Measurements from ENCODE around the gene DOLK. TPM values are rescaled to one million over a fixed set of nuclear protein-coding genes. Genes with fewer than 3 reads are reported as not detected.

Gene DOLK
- polyA plus RNA-seq, 1 donor from 2014 or later, result 11.3 TPM

DNA sequence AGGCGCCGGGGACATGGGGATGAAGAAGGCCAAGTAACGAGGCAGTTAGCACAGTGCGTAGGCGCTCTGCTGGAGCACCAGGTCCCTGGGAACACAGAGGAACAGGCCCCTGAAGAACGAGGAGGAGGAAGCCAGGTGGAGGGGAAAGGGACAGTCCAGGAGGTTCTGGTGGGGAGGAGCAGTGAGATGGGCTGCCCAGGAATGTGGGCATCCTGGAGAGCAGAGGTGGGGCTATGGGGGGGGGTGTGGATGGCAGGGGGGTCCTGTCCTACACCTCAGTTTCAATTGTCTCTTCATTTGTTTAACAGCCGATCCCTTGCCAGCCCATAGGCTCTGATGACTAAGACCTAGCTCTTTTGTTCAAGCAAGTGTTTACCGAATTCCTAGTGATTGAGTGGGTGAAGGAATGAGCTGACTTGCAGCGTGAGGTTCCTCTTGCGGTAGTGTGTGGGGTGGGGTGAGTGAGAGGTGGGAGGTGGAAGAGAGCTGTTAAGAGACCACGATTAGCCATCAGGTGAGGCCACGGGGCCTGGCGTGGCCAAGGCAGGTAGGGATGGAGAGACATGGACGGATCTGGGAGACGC lies 35.0 kb downstream of the DOLK start:
- Histone ChIP-seq H3K4me2 (ENCODE audit: low read length) (no peak overlapping the region), H2AFZ (ENCODE audit: low read depth, low read length) (no peak overlapping the region), H3K79me2 (replicated peaks; ENCODE audit: insufficient read depth, low read length) (peaks cover 4% of the 10 kb centered on the region)

DNA sequence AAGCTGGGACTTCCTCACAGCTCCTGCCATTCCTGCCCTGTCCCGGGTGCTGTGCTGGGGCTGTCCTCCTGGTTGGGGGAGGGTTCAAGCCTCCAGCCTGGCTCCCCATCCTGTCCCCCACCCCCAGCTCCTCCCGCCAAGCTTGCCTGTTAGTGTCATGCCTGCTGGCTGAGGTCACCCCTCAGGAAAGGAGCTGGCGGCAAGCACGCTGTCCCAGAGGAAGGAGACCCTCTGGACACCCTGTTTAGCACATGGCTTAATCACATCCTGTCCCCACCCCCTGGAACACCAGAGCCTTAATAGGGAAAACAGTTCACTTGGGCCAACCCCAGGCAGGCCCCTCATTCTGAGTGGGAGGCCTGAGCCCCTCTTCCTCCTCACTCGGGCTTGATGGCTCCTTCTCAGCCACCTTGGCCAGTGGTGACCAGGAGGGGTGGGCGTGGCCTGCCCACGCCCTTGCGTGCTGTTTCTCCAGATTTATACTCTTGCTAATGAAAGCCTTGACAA lies 35.8 kb downstream of the DOLK start:
- no peak overlapping the region for H3K27ac ChIP-seq (ENCODE audit: low read length)
- TF ChIP-seq, protein P1, sequence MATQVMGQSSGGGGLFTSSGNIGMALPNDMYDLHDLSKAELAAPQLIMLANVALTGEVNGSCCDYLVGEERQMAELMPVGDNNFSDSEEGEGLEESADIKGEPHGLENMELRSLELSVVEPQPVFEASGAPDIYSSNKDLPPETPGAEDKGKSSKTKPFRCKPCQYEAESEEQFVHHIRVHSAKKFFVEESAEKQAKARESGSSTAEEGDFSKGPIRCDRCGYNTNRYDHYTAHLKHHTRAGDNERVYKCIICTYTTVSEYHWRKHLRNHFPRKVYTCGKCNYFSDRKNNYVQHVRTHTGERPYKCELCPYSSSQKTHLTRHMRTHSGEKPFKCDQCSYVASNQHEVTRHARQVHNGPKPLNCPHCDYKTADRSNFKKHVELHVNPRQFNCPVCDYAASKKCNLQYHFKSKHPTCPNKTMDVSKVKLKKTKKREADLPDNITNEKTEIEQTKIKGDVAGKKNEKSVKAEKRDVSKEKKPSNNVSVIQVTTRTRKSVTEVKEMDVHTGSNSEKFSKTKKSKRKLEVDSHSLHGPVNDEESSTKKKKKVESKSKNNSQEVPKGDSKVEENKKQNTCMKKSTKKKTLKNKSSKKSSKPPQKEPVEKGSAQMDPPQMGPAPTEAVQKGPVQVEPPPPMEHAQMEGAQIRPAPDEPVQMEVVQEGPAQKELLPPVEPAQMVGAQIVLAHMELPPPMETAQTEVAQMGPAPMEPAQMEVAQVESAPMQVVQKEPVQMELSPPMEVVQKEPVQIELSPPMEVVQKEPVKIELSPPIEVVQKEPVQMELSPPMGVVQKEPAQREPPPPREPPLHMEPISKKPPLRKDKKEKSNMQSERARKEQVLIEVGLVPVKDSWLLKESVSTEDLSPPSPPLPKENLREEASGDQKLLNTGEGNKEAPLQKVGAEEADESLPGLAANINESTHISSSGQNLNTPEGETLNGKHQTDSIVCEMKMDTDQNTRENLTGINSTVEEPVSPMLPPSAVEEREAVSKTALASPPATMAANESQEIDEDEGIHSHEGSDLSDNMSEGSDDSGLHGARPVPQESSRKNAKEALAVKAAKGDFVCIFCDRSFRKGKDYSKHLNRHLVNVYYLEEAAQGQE (IDR thresholded peaks at IDR 0.05; ENCODE audit: borderline replicate concordance), result no peak
- TF ChIP-seq, protein P2, sequence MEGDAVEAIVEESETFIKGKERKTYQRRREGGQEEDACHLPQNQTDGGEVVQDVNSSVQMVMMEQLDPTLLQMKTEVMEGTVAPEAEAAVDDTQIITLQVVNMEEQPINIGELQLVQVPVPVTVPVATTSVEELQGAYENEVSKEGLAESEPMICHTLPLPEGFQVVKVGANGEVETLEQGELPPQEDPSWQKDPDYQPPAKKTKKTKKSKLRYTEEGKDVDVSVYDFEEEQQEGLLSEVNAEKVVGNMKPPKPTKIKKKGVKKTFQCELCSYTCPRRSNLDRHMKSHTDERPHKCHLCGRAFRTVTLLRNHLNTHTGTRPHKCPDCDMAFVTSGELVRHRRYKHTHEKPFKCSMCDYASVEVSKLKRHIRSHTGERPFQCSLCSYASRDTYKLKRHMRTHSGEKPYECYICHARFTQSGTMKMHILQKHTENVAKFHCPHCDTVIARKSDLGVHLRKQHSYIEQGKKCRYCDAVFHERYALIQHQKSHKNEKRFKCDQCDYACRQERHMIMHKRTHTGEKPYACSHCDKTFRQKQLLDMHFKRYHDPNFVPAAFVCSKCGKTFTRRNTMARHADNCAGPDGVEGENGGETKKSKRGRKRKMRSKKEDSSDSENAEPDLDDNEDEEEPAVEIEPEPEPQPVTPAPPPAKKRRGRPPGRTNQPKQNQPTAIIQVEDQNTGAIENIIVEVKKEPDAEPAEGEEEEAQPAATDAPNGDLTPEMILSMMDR (IDR thresholded peaks at IDR 0.05; ENCODE audit: poor library complexity, severe bottlenecking), result no peak
- no peak for TF ChIP-seq EZH2 (IDR thresholded peaks at IDR 0.05; ENCODE audit: borderline replicate concordance, insufficient read depth, low read length, poor library complexity, severe bottlenecking)
- TF ChIP-seq RAD21 (conservative IDR thresholded peaks at IDR 0.05), result no peak
- no peak for TF ChIP-seq EP300 (conservative IDR thresholded peaks at IDR 0.05; ENCODE audit: poor library complexity, severe bottlenecking)
- no peak for TF ChIP-seq TAF1 (IDR thresholded peaks at IDR 0.05; ENCODE audit: low read depth)
- no peak for TF ChIP-seq POLR2AphosphoS5 (IDR thresholded peaks at IDR 0.05)
- no peak for TF ChIP-seq MXI1 (conservative IDR thresholded peaks at IDR 0.05; ENCODE audit: poor library complexity, severe bottlenecking)
- TF ChIP-seq SMC3 (conservative IDR thresholded peaks at IDR 0.05; ENCODE audit: poor library complexity), result no peak
- no peaks in the 10 kb centered on the region for H3K9me3 ChIP-seq (ENCODE audit: low read length)
- peaks cover 6% of the 10 kb centered on the region for H3K36me3 ChIP-seq (ENCODE audit: insufficient read depth, low read length)
- H3K9ac ChIP-seq (ENCODE audit: low read length), result no peak overlapping the region
- no peak overlapping the region for H3K4me2 ChIP-seq (ENCODE audit: low read length)
- H4K20me1 ChIP-seq (ENCODE audit: insufficient read depth), result no peaks in the 10 kb centered on the region
- H3K9me2 ChIP-seq (ENCODE audit: insufficient read depth, low read length), result no peaks in the 10 kb centered on the region
- no peak overlapping the region for H3K4me3 ChIP-seq (ENCODE audit: low read length)
- H3F3A ChIP-seq (ENCODE audit: insufficient read depth, low read length, poor library complexity, severe bottlenecking), result no peaks in the 10 kb centered on the region
- H3K27me3 ChIP-seq (ENCODE audit: insufficient read depth, low read depth, low read length), result no peaks in the 10 kb centered on the region
- H2AFZ ChIP-seq (ENCODE audit: low read depth, low read length), result no peak overlapping the region
- H3K79me2 ChIP-seq (replicated peaks; ENCODE audit: insufficient read depth, low read length), result peaks cover 4% of the 10 kb centered on the region

More for the DNA sequence above, 35.0 kb downstream of the DOLK start:
- no peaks in the 10 kb centered on the region for H3K9me2 ChIP-seq (ENCODE audit: insufficient read depth, low read length)
- H3K27me3 ChIP-seq (ENCODE audit: insufficient read depth, low read depth, low read length), result no peaks in the 10 kb centered on the region
- no peaks in the 10 kb centered on the region for H4K20me1 ChIP-seq (ENCODE audit: insufficient read depth)
- no peaks in the 10 kb centered on the region for H3K9me3 ChIP-seq (ENCODE audit: low read length)
- no peak overlapping the region for H3K27ac ChIP-seq (ENCODE audit: low read length)
- no peak overlapping the region for H3K9ac ChIP-seq (ENCODE audit: low read length)
- no peak overlapping the region for H3K4me3 ChIP-seq (ENCODE audit: low read length)
- no peaks in the 10 kb centered on the region for H3F3A ChIP-seq (ENCODE audit: insufficient read depth, low read length, poor library complexity, severe bottlenecking)
- peaks cover 6% of the 10 kb centered on the region for H3K36me3 ChIP-seq (ENCODE audit: insufficient read depth, low read length)
- no peak for TF ChIP-seq POLR2AphosphoS5 (IDR thresholded peaks at IDR 0.05)
- TF ChIP-seq, protein P1 (IDR thresholded peaks at IDR 0.05; ENCODE audit: borderline replicate concordance), result no peak
- TF ChIP-seq, protein P2 (IDR thresholded peaks at IDR 0.05; ENCODE audit: poor library complexity, severe bottlenecking), result no peak
- no peak for TF ChIP-seq EZH2 (IDR thresholded peaks at IDR 0.05; ENCODE audit: borderline replicate concordance, insufficient read depth, low read length, poor library complexity, severe bottlenecking)
- TF ChIP-seq RAD21 (conservative IDR thresholded peaks at IDR 0.05), result no peak
- no peak for TF ChIP-seq SMC3 (conservative IDR thresholded peaks at IDR 0.05; ENCODE audit: poor library complexity)
- TF ChIP-seq MXI1 (conservative IDR thresholded peaks at IDR 0.05; ENCODE audit: poor library complexity, severe bottlenecking), result no peak
